AML-193 (cell line): ENCODE measurements around the gene IL27RA.
"Not testable (repeated sequence)": the region's sequence is repeated elsewhere in the genome, so short reads cannot be mapped to it uniquely, and the experiment has no call there.

Experiments used
- DNase-seq, 2 experiments: peaks; one replicate each; lab custom pipeline; 2025; lab: John Stamatoyannopoulos, UW

The IL27RA gene

GRCh38 chr19:13999085-13999484 lies 32.5 kb upstream of the IL27RA start:
- no peak for DNase-seq

- no peak for DNase-seq
Measured at GRCh38 chr19:14000691-14001375, 30.7 kb upstream of the IL27RA start.

- no peak for DNase-seq
Measured at GRCh38 chr19:14002571-14003250, 28.9 kb upstream of the IL27RA start.

GRCh38 chr19:14003251-14004055 lies 28.1 kb upstream of the IL27RA start:
- no peak for DNase-seq

DNA sequence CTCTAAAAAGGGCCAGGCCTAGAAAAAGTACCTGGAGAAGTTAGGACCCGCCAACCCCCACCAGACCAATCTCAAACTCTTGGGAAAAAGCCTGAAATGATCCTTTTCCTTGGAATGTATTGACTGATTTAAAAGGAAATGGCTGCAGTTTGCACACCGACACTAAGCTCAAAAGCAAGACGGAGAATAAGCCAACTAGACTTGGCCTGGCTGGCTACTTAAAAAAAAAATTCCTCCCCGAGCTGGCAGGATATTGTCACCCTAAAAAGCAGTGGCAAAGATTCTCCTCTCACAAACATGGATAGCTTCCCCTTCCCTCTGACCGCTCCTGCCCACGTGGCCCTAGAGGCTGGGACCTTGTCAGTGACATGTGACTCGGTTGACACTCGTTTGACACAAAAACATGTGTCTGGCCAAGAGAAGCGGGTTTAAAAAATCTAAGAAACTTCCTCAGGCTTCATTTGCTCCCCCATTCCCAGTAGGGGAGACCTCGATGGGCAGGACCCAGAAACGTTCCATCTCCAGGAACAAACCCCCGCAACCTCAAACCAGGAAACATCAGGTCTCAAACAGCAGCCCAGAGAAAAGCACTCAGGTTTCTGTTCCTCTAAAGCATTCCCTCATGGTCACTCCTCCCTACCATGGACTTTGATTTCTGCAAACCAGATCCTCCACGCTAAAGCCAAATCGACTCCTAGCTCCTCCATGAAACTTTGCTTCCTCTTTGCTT lies 26.8 kb upstream of the IL27RA start:
- DNase-seq, result peak; percentile 55 to 62

- peak; percentile 54 to 64 for DNase-seq
Measured at GRCh38 chr19:14005349-14006084, 26.0 kb upstream of the IL27RA start.

GRCh38 chr19:14006085-14006765 lies 25.3 kb upstream of the IL27RA start, which contains the start of gene RFX1:
TSS of gene RFX1 (minus strand) at chr19:14006320. CDS start at chr19:13993843, 12,477 bp downstream.
- peak; percentile 99 for DNase-seq

DNA sequence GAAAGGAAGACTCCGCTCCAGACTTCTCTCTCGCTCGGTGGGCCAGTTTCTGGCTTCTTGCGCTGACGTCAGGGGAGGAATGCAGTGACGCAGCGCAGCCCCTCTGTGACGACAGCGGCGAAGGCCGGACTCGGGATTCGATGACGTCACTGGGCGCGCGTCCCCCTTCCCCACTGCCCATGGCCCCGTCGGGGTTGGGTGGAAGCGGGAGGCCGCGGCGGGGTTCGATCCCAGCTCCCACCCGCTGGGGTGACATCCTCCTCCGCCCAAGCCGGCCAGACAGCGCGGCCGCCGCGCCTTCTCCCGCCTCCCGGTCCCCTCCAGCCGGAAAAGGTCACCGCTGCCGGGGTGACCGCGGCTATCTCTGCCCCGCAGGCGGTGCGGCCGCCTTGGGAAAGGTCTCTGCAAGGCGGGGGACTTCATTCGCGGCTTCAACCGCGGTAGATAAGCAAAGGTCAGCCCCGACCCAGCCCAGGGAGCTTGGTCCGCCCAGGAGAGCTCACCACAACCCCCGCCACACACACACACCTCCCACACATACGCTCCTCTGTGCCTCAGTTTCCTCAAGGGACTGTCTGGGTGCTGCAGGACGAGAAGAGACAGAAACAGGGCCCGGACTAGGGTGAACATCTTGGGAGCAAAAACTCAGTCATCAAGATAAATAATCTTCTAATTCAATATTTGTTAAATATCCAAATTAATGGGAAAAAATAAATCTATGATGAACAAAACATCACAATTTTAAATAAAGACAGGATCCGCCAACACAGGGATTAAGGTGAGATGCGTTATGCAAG lies 24.6 kb upstream of the IL27RA start:
- no peak for DNase-seq

- no peak for DNase-seq
Measured at GRCh38 chr19:14012378-14012915, 19.1 kb upstream of the IL27RA start.

DNA sequence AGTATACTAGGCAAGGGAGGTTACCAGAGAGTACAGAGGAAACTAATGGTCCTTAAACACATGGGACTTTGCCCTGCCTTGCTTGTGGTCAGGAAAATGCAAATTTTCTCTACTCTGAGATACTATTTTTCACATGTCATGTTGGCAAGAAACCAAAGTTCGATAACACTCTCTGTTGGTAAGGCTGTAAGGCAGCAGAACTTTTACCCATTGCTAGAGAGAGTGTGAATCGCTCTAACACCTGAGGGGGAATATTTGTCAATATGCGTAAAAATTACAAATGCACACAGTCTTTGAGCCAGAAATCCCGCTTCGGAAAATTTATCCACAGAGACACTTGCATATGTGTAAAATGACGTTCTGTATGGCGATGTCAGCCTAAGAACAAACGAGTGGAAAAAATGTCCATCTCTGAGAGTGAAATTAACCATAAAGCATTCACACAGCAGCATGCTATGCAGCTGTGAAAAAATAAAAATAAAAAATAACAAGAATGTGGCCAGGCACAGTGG lies 16.0 kb upstream of the IL27RA start:
- DNase-seq, result no peak

DNA sequence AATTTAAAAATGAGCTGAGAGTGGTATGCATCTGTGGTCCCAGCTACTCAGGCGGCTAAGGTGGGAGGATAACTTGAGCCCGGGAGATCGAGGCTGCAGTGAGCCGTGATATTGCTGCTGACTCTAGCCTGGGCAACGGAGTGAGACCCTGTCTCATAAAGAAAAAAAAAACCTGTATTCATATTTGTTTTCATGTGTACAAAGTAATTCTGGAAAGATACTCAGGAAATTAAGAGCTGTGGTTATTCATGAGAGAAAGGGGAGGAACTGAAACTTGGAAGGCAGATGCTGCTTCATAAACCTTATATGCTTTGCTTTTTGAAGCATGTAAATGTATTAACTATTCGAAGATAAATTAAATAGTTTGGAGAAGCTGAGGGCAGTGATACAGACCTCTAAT lies 12.5 kb upstream of the IL27RA start:
- no peak for DNase-seq

DNA sequence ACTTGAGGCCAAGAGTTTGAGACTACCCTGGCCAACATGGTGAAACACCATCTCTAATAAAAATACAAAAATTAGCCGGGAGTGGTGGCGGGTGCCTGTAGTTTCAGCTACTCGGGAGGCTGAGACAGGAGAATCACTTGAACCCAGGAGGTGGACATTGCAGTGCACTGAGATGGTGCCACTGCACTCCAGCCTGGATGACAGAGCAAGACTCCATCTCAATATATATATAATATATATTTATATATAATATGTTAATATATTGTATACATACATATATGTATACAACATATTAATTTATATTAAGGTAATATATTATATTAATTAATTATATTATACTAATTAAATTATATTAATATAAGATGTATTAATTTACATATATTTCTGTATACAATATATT lies 11.8 kb upstream of the IL27RA start:
- DNase-seq, result not testable (repeated sequence)

- DNase-seq, result no peak
Measured at GRCh38 chr19:14021474-14021873, 10.1 kb upstream of the IL27RA start.

DNA sequence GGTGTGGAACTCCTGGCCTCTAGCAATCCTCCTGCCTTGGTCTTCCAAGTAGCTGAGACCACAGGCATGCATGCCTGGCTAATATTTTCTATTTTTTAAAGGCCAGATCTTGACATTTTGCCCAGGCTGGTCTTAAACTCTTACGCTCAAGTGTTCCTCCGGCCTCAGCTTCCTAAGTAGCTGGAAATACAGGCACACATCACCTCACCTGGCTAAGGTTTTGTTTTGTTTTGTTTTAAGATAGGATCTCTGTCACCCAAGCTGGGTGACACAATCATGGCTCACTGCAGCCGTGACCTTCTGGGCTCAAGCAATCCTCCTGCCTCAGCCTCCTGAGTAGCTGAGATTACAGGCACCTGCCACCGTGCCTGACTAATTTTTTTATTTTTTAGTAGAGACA lies 9.1 kb upstream of the IL27RA start:
- DNase-seq, result no peak

GRCh38 chr19:14023404-14024235 lies 7.9 kb upstream of the IL27RA start:
- DNase-seq, result peak; percentile 49 to 52

DNA sequence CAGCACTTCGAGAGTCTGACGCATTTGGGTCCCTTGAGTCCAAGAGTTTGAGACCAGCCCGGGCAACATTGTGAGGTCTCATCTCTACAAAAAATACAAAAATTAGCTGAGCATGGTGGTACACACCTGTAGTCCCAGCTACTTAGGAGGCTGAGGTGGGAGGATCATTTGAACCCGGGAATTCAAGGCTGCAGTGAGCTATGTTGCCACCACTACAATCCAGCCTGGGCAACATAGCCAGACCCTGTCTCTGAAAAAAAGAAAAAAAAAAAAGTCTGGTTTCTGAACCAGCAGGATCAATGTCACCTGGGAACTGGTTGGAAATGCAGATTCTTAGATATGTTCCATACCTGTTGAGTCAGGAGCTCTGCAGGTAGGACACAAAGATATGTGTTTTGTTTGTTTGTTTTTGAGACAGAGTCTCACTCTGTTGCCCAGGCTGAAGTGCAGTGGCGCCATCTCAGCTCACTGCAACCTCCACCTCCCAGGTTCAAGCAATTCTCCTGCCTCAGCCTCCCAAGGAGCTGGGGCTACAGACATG lies 4.8 kb upstream of the IL27RA start:
- DNase-seq, result not testable (repeated sequence)

- no peak for DNase-seq
Measured at GRCh38 chr19:14027856-14028450, 3.6 kb upstream of the IL27RA start, which contains the start of gene RLN3. TSS of gene RLN3 (plus strand) at chr19:14028148. CDS start at chr19:14028205, 57 bp downstream.

DNA sequence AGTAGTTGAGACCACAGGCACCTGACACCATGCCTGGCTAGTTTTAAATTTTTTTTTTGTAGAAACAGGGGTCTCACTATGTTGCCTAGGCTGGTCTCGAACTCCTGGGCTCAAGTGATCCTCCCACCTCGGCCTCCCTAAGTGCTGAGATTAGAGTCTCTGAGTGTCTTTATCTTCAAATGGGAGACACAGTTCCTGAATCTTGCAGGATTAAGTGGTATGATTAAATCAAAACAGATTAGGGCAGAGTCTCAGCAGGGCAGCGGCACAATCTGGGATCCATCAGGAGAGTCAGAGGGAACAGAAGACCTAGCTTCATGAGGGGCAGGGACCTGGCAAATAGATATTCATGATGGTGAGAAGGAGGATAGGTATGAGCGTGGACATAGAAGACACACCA lies 2.7 kb upstream of the IL27RA start:
- DNase-seq, result no peak
